ENCODE results near the gene MACROD2.
"Not testable (repeated sequence)": the region's sequence is repeated elsewhere in the genome, so short reads cannot be mapped to it uniquely, and the experiment has no call there.

MACROD2 gene

DNA sequence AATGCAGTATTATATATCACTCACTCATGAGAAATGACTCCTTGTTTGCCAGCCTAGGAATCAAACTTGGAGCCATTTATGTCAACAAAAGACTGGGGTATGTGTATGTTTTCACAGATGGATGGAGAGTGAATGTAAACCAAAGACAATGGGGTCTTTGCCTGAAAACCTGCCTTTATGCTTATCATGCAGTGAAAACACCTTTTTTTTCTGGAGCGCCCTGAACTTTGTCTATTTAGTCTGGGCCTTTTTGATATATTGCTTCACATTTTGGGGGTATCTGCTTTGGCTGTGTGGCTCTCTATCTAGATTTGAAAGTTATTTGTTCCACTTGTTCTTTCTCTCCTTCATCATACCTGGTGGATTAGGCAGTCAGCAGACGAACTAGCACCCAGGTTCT is 1190.6 kb downstream of the MACROD2 start:
- DNase-seq (ENCODE audit: low read depth): no peak
- no peak overlapping the region for H3K4me3 ChIP-seq (ENCODE audit: low read depth, low read length)
- TF ChIP-seq, protein P1, sequence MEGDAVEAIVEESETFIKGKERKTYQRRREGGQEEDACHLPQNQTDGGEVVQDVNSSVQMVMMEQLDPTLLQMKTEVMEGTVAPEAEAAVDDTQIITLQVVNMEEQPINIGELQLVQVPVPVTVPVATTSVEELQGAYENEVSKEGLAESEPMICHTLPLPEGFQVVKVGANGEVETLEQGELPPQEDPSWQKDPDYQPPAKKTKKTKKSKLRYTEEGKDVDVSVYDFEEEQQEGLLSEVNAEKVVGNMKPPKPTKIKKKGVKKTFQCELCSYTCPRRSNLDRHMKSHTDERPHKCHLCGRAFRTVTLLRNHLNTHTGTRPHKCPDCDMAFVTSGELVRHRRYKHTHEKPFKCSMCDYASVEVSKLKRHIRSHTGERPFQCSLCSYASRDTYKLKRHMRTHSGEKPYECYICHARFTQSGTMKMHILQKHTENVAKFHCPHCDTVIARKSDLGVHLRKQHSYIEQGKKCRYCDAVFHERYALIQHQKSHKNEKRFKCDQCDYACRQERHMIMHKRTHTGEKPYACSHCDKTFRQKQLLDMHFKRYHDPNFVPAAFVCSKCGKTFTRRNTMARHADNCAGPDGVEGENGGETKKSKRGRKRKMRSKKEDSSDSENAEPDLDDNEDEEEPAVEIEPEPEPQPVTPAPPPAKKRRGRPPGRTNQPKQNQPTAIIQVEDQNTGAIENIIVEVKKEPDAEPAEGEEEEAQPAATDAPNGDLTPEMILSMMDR (conservative IDR thresholded peaks at IDR 0.05; ENCODE audit: low read depth, low read length): no peak

DNA sequence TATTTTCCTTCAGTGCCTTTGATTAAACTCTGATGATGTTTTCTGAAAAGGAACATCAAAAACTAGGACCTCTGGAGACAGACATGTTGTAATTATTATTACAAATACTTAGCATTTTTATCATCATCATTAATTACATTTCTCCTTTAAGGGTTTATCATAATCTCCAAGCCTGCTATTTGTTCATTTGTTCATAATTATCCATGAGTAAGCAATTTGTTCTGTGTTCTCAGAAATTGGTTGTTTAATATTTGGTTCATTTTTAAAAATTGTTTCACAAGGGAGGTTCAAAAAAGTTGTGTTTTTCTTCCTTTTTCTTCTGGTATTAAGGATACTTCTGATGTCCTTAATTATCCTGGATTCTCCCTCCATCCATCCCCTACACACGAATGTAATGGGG is 1192.3 kb downstream of the MACROD2 start:
- no peak for DNase-seq (ENCODE audit: low read depth)
- TF ChIP-seq, protein P1 (conservative IDR thresholded peaks at IDR 0.05; ENCODE audit: low read depth, low read length): no peak
- no peak overlapping the region for H3K4me3 ChIP-seq (ENCODE audit: low read depth, low read length)

DNA sequence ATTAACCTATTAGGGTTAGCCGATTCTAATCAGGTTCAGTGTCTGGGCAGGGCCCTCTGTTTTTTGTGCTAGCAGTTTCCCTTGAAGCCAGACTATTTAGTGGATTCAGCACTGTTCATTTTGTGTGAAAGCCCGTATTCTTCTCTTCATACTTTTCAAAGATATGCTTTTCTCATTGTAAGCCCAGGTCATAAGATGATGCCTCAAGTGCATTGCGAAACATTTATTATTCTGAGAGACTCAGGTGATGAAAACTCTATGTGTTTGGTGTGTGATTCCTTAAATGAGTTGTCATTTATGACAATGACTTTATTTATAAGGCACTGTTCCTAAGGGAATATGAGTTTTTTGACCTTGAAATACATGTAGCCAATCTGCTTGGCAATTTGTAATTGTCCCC is 1193.1 kb downstream of the MACROD2 start:
- no peak for DNase-seq (ENCODE audit: low read depth)
- TF ChIP-seq, protein P1 (conservative IDR thresholded peaks at IDR 0.05; ENCODE audit: low read depth, low read length): no peak
- no peak overlapping the region for H3K4me3 ChIP-seq (ENCODE audit: low read depth, low read length)

DNA sequence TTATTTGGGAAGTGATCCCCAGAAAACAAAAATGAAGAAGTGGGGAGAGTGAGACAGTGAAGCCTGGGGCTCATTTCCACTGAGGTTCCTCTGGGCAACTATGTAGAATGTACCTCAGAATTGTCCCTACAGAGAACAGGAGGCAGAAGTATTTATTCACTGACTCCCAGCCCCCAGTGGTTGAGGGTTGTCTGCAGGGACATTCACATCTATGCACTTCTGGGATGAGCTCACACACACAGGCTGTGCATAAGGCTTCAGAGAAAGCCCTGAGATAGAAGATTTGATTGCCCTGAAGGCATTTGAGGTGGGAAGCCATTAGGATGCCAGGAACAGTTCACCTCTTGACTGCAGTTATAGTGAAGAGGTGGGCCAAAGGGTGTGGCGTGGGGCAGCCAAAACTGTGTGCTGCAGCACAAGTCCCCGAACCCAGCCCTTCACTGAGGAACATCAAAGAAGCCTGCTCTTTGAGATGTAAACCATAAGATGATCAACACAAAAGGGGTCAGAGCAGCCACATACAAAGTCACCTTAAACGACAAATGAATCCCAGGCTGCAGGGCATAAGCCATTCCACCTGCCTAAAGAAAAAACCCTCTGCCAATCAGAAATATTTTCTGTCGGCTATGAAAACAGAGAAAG is 1195.9 kb downstream of the MACROD2 start:
- TF ChIP-seq, protein P1 (conservative IDR thresholded peaks at IDR 0.05; ENCODE audit: low read depth, low read length): no peak
- no peak for DNase-seq (ENCODE audit: low read depth)
- no peak overlapping the region for H3K4me3 ChIP-seq (ENCODE audit: low read depth, low read length)

DNA sequence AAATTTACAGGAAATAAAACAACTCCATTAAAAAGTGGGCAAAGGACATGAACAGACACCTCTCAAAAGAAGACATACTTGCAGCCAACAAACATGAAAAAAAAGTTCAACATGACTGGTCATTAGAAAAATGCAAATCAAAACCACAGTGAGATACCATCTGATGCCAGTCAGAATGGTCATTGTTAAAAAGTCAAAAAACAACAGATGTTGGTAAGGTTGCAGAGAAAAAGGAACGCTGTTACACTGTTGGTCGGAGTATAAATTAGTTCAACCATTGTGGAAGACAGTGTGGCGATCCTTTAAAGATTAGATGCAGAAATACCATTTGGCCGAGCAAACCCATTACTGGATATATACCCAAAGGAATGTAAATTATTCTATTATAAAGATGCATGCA is 1200.1 kb downstream of the MACROD2 start:
- TF ChIP-seq, protein P1 (conservative IDR thresholded peaks at IDR 0.05; ENCODE audit: low read depth, low read length): no peak
- no peak for DNase-seq (ENCODE audit: low read depth)
- H3K4me3 ChIP-seq (ENCODE audit: low read depth, low read length): no peak overlapping the region

DNA sequence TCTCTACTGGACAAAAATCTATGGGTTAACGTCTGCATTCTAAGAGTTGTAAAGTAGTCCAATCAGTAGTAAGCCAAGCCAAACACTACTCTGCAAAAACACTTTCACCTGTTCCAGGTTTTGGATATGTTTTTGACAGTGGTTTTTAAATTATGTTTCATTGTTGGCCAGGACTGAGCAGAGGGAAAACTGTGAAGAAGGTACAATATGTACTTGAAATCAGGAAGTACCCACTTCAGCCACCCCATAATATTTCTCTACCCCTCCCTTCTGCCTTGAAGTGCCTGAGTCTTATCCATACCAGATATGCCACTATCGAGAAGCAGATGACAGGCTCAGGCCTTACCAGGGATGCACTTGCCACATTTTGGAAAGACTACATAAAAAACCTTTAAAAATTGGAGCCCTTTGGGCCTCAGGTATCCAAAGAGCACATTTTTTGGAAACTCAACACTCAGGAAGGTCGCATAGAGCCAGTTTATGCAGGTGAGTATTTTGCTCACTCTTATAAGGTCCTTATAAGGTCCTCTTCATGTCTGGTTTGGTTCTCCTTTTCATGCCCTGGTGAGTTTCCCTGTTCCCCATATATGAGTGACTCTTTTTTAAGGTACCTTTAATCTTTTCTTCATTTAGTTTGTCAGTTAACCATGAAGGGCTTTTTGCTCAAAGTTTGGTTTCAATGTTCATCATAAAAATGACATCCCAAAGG is 1201.4 kb downstream of the MACROD2 start:
- H3K4me3 ChIP-seq (ENCODE audit: low read depth, low read length): no peak overlapping the region
- DNase-seq (ENCODE audit: low read depth): no peak
- TF ChIP-seq, protein P1 (conservative IDR thresholded peaks at IDR 0.05; ENCODE audit: low read depth, low read length): no peak

DNA sequence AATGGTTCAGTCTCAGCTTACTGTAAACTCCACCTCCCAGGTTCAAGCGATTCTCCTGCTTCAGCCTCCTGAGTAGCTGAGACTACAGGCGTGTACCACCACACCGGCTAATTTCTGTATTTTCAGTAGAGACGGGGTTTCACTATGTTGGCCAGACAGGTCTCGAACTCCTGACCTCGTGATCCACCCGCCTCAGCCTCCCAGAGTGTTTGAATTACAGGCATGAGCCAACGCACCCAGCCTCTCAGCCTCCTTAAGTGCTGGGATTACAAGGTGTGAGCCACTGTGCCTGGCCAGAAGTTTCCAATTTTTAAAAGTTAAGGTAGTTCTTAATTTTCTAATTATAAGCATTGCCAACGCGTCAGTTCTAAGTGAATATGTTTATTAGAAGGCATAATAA is 1202.7 kb downstream of the MACROD2 start:
- not testable (repeated sequence) for DNase-seq (ENCODE audit: low read depth); H3K4me3 ChIP-seq (ENCODE audit: low read depth, low read length)
